HCT116 (cell line): ENCODE data around the gene LRRC42. TPM values are rescaled to one million over a fixed set of nuclear protein-coding genes. Genes with fewer than 3 reads are reported as not detected.

Experiments
- ATAC-seq: fragments of 200-7000 bp; cut with Tn5 transposase; 2 replicates; pipeline ENCODE4 v1.9.1; 2020; ENCODE audit warnings: mild to moderate bottlenecking, moderate library complexity
- BruUV-seq: library from RNA; stranded (reverse); fragments of 400-500 nt; replicated peaks from 2 replicates; lab custom pipeline; 2021; lab: Mats Ljungman, UMichigan
- CTCF ChIA-PET: fragments of 300-600 bp; sonication (Branson Sonifier 250); formaldehyde crosslinking; loops from one replicate; lab custom pipeline; 2021; ENCODE audit warnings: antibody characterized with exemption; lab: Charles Lee
- POLR2A ChIA-PET: fragments of 300-600, 350-600 bp; sonication (Branson Sonifier 250); formaldehyde crosslinking; loops from one replicate; lab custom pipeline; 2021; ENCODE audit warnings: antibody characterized with exemption; lab: Charles Lee
- RAD21 ChIA-PET, 2 experiments: fragments of 300-600 bp; sonication (Branson Sonifier 250); formaldehyde crosslinking; loops; one replicate each; lab custom pipeline; 2023; ENCODE audit warnings: low total read pairs in 2 of 2; ENCODE audit not compliant: uncharacterized antibody in 2 of 2, unreplicated experiment in 2 of 2, low non-redundant PET in 1 of 2; lab: Charles Lee
- DNase-seq: peaks from one replicate; pipeline ENCODE4 v3.0.0-alpha.2; 2010; ENCODE audit warnings: low read depth, low spot score
- H2AFZ ChIP-seq: fragments of 200-600 bp; shearing (Covaris generic), sonication (generic); 2 replicates; pipeline ENCODE4 v1.6.1; 2017; ENCODE audit warnings: low read depth, mixed run types, mixed read lengths, antibody characterized with exemption, low read length; ENCODE audit not compliant: poor library complexity, severe bottlenecking
- H3K27ac ChIP-seq: 2 replicates; pipeline ENCODE4 v1.5.1; 2012; ENCODE audit warnings: low read depth, low read length
- H3K27me3 ChIP-seq: fragments of 200-600 bp; sonication (generic); 2 replicates; pipeline ENCODE4 v1.6.1; 2016; ENCODE audit warnings: mixed run types, low read length, mixed read lengths; ENCODE audit not compliant: insufficient read depth
- H3K36me3 ChIP-seq, 2 experiments: fragments of 200-500 bp in 1 of 2; fragments of 200-600 bp in 1 of 2; sonication (Bioruptor generic) in 1 of 2; sonication (generic) in 1 of 2; 2 replicates each; pipeline versions ENCODE4 v1.5.1 to v1.6.1; 2014 to 2016; ENCODE audit warnings: low read length in 2 of 2, inconsistent platforms in 1 of 2, mixed read lengths in 1 of 2, mixed run types in 1 of 2; ENCODE audit not compliant: insufficient read depth in 2 of 2, control insufficient read depth in 1 of 2
- H3K4me1 ChIP-seq, 2 experiments: fragments of 200-600 bp in 1 of 2; sonication (generic) in 1 of 2; 2 replicates each; pipeline versions ENCODE4 v1.5.1 to v1.6.1; 2012 to 2017; ENCODE audit warnings: low read length in 2 of 2, inconsistent platforms in 1 of 2, mild to moderate bottlenecking in 1 of 2, mixed read lengths in 1 of 2, mixed run types in 1 of 2, moderate library complexity in 1 of 2; ENCODE audit not compliant: insufficient read depth in 2 of 2, control insufficient read depth in 1 of 2
- H3K4me2 ChIP-seq: fragments of 200-600 bp; sonication (generic); 2 replicates; pipeline ENCODE4 v1.6.1; 2017; ENCODE audit warnings: mixed run types, low read length, mixed read lengths
- H3K4me3 ChIP-seq, 2 experiments: fragments of 200-600 bp in 1 of 2; sonication (generic) in 1 of 2; replicated peaks in 1 of 2; 2 replicates each; pipeline ENCODE4 v1.5.1; 2011 to 2016; ENCODE audit warnings: low read length in 2 of 2, control low read depth in 1 of 2, low read depth in 1 of 2, mild to moderate bottlenecking in 1 of 2, mixed read lengths in 1 of 2, mixed run types in 1 of 2
- H3K79me2 ChIP-seq: fragments of 200-600 bp; sonication (generic); 2 replicates; pipeline ENCODE4 v1.6.1; 2017; ENCODE audit warnings: mild to moderate bottlenecking, mixed run types, low read length, moderate library complexity, mixed read lengths; ENCODE audit not compliant: insufficient read depth
- H3K9ac ChIP-seq: fragments of 200-600 bp; sonication (generic); 2 replicates; pipeline ENCODE4 v1.6.1; 2016; ENCODE audit warnings: low read length, mixed read lengths
- H3K9me2 ChIP-seq: fragments of 200-600 bp; sonication (generic), shearing (Covaris generic); 2 replicates; pipeline ENCODE4 v1.6.1; 2017; ENCODE audit warnings: mixed run types, mild to moderate bottlenecking, moderate library complexity; ENCODE audit not compliant: insufficient read depth
- H3K9me3 ChIP-seq, 2 experiments: fragments of 200-500 bp in 1 of 2; fragments of 200-600 bp in 1 of 2; sonication (Bioruptor generic) in 1 of 2; sonication (generic) in 1 of 2; 2 replicates each; pipeline ENCODE4 v1.6.1; 2014 to 2017; ENCODE audit warnings: low read length in 2 of 2, mixed read lengths in 2 of 2, inconsistent platforms in 1 of 2, low read depth in 1 of 2, mild to moderate bottlenecking in 1 of 2, mixed run types in 1 of 2, moderate library complexity in 1 of 2; ENCODE audit not compliant: control insufficient read depth in 1 of 2, insufficient read depth in 1 of 2
- H4K20me1 ChIP-seq: fragments of 200-600 bp; sonication (generic), shearing (Covaris generic); 2 replicates; pipeline ENCODE4 v1.6.1; 2017; ENCODE audit warnings: mixed run types, mild to moderate bottlenecking, moderate library complexity; ENCODE audit not compliant: insufficient read depth
- ATF3 ChIP-seq: IDR thresholded peaks from 2 replicates; pipeline ENCODE4 v1.6.1; 2012
- CBX3 ChIP-seq: IDR thresholded peaks from 2 replicates; pipeline ENCODE4 v1.6.1; 2012; ENCODE audit warnings: low read depth
- CEBPB ChIP-seq: IDR thresholded peaks from 2 replicates; pipeline ENCODE4 v1.6.1; 2012; ENCODE audit warnings: low read depth
- CTCF ChIP-seq, 3 experiments: fragments of 200-600 bp in 1 of 3; sonication (generic) in 1 of 3; IDR thresholded peaks in 2 of 3; conservative IDR thresholded peaks in 1 of 3; 2 replicates each; pipeline ENCODE4 v1.5.1; 2012 to 2017; ENCODE audit warnings: low read depth in 2 of 3, low read length in 2 of 3, antibody characterized with exemption in 1 of 3, borderline replicate concordance in 1 of 3, control low read depth in 1 of 3, mild to moderate bottlenecking in 1 of 3, mixed read lengths in 1 of 3, mixed run types in 1 of 3, moderate library complexity in 1 of 3; ENCODE audit not compliant: insufficient read depth in 1 of 3
- EZH2 ChIP-seq: fragments of 200-600 bp; sonication (generic); IDR thresholded peaks from 2 replicates; pipeline ENCODE4 v1.6.1; 2017; ENCODE audit warnings: antibody characterized with exemption, mixed run types
- REST ChIP-seq: IDR thresholded peaks from 2 replicates; pipeline ENCODE4 v1.6.1; 2012; ENCODE audit warnings: low read depth
- SRF ChIP-seq: IDR thresholded peaks from 2 replicates; pipeline ENCODE4 v1.6.1; 2012; ENCODE audit warnings: low read depth
- YY1 ChIP-seq: IDR thresholded peaks from 2 replicates; pipeline ENCODE4 v1.6.1; 2011; ENCODE audit warnings: low read length, low read depth, moderate library complexity, mild to moderate bottlenecking; ENCODE audit not compliant: insufficient replicate concordance; ENCODE audit errors: extremely low read depth
- ZBTB33 ChIP-seq: IDR thresholded peaks from 2 replicates; pipeline ENCODE4 v1.6.1; 2011; ENCODE audit warnings: mild to moderate bottlenecking, low read length, moderate library complexity; ENCODE audit not compliant: insufficient replicate concordance; ENCODE audit errors: extremely low read depth
- intact Hi-C: fragments of 100-400 bp; cut with micrococcal nuclease; formaldehyde crosslinking; loops from 2 replicates; pipeline ENCODE4 v1.10.0; 2022
- total RNA-seq: library from RNA; stranded (reverse); gene quantifications from one replicate; pipeline ENCODE4 v1.2.1, GENCODE V29; 2021; ENCODE audit not compliant: unreplicated experiment

LRRC42 gene
- total RNA-seq, 1 experiment from 2014 or later: 62.5 TPM

- H3K9me3 ChIP-seq: no peaks in the 10 kb centered on the region
- no TSS peak for BruUV-seq
- no peaks in the 10 kb centered on the region for H3K79me2 ChIP-seq
- no peaks in the 10 kb centered on the region for H4K20me1 ChIP-seq
- no peaks in the 10 kb centered on the region for H3K27me3 ChIP-seq
- H2AFZ ChIP-seq: no peak overlapping the region
- CTCF ChIA-PET: no interaction called here
- H3K4me1 ChIP-seq: peaks cover 0 to 4% of the 10 kb centered on the region in 2 experiments; a peak in 1 of 4 replicates
- RAD21 ChIA-PET: no interaction called here
- H3K4me3 ChIP-seq: no peak overlapping the region
- ATAC-seq: no peak
- TF ChIP-seq ZBTB33 (no peak), CTCF (IDR thresholded peaks at IDR 0.05 in 2 of 3, conservative IDR thresholded peaks at IDR 0.05 in 1 of 3; ENCODE audit: borderline replicate concordance in 1 of 3, insufficient read depth in 1 of 3, low read depth in 2 of 3, low read length in 2 of 3) (no peak), CEBPB (no peak), SRF (no peak), YY1 (no peak), ATF3 (no peak), CBX3 (no peak), REST (no peak), EZH2 (no peak)
- H3K9ac ChIP-seq: no peak overlapping the region
- POLR2A ChIA-PET: interaction anchor here (0.7 kb wide), 1 partner anchor 36 kb away, joined by 3 read pairs; the partner anchor contains the start of gene IFT25
- no peak overlapping the region for H3K4me2 ChIP-seq
- intact Hi-C loops: no loop called here
- no peak for DNase-seq
- H3K9me2 ChIP-seq: no peaks in the 10 kb centered on the region
- H3K36me3 ChIP-seq: no peaks in the 10 kb centered on the region
- no peak overlapping the region for H3K27ac ChIP-seq
Measured at GRCh38 chr1:53909946-53910345, 36.2 kb upstream of the LRRC42 start.
